ENCODE measurements around the gene SETD7.

GRCh38 chr4:139554893-139555704, 920 bp downstream of the SETD7 start:
- no peak for TF ChIP-seq YY1 (IDR thresholded peaks at IDR 0.05; ENCODE audit: low read depth, low read length)
- peak; percentile 85; the same call in 1 of the 2 replicates for TF ChIP-seq KDM1A (IDR thresholded peaks at IDR 0.05; ENCODE audit: borderline replicate concordance, low read length)
- peak; percentile 50; the same call in 1 of the 2 replicates for TF ChIP-seq POLR2AphosphoS5 (IDR thresholded peaks at IDR 0.05; ENCODE audit: low read depth, low read length)
- no peak for TF ChIP-seq NANOG (IDR thresholded peaks at IDR 0.05; ENCODE audit: insufficient read depth, low read depth, low read length, poor library complexity, severe bottlenecking)
- no peak for TF ChIP-seq RAD21 (IDR thresholded peaks at IDR 0.05 in 1 of 2, conservative IDR thresholded peaks at IDR 0.05 in 1 of 2; ENCODE audit: low read depth in 2 of 2, low read length in 2 of 2)
- TF ChIP-seq ZNF274 (IDR thresholded peaks at IDR 0.05; ENCODE audit: borderline replicate concordance, extremely low read depth, low read length): no peak
- no peak for TF ChIP-seq POLR2A (IDR thresholded peaks at IDR 0.05; ENCODE audit: control extremely low read depth in 1 of 2, low read depth in 2 of 2, low read length in 2 of 2)
- TF ChIP-seq SP2 (IDR thresholded peaks at IDR 0.05; ENCODE audit: low read length): no peak
- TF ChIP-seq MAFK (IDR thresholded peaks at IDR 0.05; ENCODE audit: low read depth, low read length): no peak

Data from H1 (cell line).